HG02571 (cell line): ENCODE results near the gene CDC42BPB.

Experiments
- ATAC-seq: cut with Tn5 transposase; IDR thresholded peaks from one replicate; pipeline ENCODE4 v1.9.1; 2021; ENCODE audit warnings: mild to moderate bottlenecking, moderate library complexity; ENCODE audit not compliant: unreplicated experiment

The CDC42BPB gene

DNA sequence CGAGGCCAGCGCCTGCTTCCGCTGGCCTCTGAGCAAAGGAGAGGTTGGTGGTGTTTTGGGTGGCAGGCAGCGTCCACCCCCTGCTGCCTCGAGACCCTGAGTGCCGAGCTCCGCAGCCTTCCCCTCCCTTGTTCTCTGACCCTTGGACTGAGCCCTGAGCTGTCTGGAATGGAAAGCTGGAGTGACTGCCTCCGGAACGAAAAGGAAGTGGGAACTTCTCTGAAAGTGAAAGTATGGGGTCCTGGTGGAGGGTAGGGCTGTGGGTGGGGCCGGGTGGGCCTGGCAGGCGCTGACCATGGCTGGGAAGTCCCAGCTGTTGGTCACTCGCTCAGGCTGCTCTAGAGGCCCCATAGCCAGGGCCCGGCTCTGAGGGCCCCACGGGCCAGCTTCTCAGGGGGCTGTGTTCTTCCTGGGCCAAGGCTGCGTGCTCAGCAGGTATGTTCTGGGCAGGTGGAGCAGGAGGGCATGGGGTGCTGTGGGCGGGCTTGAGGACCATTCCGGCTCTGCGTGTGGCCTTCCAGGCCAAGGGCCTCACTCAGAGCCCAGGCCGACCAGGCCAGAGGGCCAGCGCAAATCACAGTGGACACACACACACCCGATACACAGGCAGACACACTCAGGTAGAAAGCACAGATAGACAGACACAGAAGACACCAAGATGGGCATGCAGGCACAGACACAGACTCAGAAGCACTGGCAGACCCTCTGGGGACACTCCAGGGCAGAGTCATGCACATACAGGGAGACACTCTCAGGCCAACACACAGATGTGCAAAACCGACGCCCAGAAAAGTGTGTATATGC, 37.3 kb upstream of the CDC42BPB start, which contains the start of gene EXOC3L4:
EXOC3L4 (plus strand) TSS at position 320 of the 804 bp plus-strand sequence. CDS start 5,495 bp downstream, outside the sequence.
- ATAC-seq, result no peak

- ATAC-seq, result no peak
Observed at GRCh38 chr14:103093856-103094405, 36.6 kb upstream of the CDC42BPB start.

GRCh38 chr14:103091883-103092222, 34.5 kb upstream of the CDC42BPB start:
- no peak for ATAC-seq

DNA sequence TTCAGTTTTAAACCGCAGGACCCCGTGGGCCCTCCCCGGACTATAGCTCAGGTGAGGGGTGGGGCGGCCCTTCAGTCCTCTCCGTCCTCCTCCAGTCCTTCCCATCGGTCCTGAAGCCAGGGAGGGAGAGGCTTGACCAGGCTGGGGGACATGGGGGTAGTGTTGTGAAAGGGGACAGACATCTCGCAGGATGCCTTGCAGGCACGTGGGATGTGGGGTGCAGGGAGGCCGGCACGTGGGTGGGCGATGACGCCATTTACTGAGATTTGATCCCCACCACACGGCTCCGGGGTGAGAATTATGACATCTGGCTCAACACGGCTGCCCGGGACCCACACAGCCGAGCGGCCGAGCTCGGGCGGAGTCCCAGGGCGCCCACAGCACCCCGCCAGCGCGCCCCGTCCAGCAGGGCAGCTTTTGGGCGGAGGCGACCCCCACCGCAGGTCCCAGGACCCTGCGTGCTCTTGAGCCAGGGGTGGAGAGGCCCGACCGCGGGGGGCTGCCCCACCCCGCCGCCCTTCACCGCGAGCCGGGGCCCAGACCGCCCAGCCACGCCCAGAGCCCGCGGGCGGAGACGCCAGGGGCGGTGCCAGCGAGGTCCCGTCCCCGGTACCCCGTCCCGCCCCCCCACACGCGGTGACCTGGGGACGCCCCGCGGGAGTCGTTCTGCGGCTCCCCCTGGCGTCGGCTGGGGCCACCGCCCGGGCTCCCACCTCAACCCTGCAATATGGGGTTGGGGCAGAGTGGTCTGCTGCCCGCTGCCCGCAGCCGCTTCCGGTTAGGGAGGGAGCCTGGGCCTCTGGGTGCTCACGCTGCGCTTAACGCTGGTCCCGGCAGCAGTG, 33.9 kb upstream of the CDC42BPB start:
- ATAC-seq, result no peak

DNA sequence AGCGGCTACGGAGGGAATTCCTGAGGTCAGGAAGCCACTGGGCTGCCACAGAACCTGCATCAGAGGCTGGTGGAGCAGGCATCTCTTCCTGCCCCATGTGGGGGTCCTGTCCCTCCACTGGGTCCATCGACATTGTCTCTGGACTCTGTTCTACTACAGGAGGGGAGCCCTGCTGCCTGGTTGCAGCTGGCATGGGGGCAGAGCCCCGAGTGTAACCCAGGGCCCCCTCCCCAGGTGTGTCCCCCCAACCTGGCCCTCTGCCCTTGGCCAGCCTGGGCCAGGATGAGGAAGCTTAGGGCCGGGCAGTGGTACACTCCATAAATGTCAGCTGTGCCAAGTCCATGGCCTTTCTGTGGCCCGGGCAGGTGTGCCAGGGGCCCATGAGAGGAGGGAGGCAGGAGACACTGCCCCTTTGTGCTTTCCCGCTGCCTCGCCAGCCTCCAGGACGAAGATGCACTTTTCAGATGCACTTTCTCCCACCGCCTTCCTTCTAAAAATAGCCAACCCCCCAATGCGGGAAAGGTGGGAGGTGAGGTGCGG, 33.2 kb upstream of the CDC42BPB start:
- ATAC-seq, result no peak

DNA sequence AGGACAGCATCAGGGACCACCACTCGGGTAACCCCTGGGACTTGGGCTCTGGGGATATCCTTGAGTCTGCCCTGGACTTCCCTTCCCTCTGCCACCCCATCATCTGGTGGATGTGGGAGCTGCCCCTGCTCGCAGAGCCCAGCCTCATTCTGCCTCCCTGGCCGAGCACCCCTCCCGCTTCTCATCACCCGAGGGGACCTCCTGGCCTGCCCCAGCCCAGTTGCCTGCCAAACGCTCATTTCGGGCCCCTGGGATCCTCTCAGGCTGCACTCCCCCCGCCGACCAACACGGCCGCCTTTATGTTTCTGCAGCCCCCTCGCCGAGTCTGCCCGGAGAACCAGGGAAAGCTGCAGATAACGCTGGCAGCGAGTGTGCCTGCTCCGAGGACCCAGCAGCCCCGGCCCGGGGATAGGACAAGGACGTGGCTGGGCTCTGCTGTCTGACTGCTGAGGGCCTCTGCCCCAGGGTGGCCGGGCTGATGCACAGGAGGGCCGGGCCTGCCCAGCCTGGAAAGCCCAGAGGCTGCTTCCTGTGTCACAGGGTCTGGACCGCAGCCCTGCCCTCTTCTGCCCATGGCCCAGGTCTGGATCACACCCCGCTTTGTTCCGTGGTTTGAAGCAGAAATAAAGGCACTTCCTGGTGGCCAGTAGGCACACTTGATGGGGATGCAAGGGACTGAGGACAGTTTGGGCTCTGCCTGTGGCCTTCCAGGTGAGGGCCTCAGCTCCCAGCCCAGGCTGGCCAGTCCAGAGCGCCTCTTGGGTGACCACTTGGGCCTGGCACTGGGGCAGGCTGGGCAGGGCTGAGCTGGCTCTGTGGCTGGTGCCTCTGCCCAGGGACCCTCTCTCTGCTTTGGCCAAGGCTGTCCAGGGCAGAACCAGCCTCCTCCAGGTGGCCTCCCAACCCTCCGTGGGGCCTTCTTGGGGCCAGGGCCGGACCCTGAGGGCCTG, 32.3 kb upstream of the CDC42BPB start:
- no peak for ATAC-seq

DNA sequence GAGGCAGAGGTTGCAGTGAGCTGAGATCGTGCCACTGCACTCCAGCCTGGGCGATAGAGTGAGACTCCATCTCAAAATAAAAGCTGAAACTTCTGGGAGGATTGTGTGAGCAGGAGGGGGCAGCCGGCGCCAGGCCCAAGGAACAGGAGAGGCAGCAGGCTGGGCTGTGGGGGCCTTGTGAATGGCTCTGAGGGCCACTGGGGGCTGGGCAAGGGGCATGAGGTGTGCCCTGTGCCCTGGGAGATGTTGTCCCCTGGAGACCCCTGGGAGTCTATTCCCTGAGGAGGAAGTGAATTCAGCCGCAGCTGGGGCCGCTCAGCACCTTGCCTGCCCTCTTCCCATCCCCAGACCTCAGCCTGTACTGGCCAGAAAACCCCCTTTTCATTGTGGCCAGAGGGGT, 31.6 kb upstream of the CDC42BPB start:
- ATAC-seq, result no peak

DNA sequence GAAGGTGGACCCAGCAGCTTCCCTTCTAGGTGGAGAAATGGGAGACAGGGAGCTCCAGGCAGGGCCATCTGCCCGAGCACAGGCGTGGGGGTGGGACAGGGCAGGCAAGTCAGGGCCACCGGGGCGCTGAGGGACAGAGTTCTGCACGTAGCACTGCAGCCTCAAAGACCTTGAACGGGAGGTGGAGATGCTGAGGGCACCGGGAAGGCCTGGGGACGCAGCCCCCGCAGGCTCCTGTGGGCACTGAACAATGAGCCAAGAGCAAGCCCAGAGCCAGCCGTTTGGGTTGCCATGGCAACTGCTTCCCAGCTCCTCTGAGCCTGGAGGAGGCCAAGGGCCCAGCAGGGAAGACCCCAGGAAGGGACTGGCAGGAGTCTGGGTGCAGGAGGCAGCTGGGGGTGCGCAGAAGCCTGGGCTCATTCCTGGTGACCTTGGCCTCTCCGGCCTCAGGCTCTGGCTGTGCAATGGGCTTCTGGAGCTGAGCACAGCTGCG, 30.0 kb upstream of the CDC42BPB start:
- no peak for ATAC-seq

DNA sequence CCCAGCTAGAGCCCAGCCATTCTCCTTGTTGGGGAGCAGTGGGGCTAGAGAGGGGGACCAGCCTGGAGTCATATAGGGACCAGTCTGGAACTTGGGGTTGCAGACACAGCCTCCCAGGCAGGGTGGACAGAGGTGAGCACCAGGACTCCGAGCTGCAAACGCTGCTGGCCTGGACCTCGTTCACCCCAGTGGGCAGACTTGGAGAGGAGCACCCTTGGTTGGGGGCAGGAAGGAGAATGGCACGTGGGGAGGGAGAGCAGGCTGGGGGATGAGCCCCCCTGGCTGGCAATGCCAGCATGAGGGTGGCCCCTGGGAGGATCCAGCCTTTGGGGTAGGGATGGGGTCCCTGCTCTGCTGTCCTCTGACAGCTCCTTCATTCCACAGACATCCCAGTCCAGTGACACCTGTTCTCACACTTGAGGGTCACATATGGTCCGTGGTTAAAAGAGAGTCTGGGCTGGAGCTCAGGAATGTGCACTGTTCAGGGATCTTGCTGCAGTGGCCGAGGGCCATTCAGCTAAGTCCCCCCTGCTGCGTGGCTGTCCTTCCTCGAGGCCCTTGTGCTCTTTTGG, 29.5 kb upstream of the CDC42BPB start:
- ATAC-seq, result no peak

DNA sequence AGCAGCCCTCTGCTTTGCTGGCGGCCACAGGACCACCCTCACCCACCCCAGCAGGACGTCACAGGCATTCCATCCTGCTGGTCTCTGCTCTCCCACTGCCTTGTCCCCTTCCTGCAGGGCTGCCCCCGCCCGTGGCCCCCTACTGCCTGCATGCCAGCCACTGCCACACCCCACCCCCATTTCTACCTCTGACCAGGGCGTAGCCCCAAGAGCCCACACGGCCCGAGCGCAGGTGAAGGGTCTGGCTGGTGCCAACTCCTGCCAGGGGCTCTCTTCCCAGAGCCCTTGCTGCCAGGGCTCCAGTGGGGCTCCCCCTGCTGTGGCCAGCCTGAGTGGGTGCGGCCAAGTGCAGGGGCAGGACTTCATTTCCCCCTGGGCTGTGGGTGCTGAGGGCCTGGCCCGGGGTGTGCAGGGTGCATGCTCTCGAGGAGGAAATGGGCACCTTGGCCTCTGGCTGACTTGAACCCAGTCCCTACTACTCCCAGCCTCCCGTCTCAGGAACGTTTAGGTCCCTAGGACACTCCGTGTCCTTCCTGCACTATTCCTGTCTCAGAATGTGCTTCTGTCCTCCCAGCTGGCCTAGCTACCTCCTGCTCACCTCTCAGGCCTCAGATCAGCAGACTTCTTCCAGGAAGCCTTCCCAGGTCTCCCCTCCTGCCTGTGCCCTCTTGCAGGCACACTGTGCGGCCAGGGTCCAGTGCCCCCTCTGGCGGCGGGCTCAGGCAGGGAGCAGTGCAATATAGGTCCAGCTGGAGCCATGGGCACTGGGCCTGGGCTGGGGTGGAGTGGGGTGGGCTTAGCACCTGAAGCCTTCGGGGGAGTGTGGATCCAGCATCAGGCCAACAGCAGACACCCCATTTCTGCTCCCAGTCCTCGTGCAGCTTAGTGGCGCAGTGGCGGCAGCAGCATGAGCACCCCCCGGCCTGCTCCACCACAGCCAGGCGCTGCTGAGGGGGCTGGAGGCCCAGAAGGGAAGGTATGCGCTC, 28.1 kb upstream of the CDC42BPB start:
- ATAC-seq, result no peak

GRCh38 chr14:103084021-103084919, 26.9 kb upstream of the CDC42BPB start, which contains the start of gene LBHD2:
LBHD2 (plus strand) TSS chr14:103084210; CDS start chr14:103086013, 1,803 bp downstream.
- no peak for ATAC-seq

DNA sequence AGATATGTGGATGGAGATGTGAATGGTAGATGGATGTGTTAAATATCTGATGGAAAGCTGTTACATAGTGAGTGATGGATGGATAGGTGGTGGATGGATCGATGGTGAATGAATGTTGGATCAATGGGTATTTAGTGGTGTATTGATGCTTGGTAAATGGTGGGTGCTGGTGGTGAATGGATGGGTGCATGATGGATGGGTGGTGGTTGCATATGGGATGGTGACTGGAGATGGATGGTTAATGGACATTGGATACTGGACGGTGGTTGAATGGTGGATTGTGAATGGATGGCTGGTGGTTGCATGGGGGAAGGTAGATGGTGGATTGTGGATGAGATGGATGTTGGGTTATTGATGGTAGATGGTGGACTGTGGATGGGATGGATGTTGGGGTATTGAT, 24.6 kb upstream of the CDC42BPB start:
- ATAC-seq, result no peak

DNA sequence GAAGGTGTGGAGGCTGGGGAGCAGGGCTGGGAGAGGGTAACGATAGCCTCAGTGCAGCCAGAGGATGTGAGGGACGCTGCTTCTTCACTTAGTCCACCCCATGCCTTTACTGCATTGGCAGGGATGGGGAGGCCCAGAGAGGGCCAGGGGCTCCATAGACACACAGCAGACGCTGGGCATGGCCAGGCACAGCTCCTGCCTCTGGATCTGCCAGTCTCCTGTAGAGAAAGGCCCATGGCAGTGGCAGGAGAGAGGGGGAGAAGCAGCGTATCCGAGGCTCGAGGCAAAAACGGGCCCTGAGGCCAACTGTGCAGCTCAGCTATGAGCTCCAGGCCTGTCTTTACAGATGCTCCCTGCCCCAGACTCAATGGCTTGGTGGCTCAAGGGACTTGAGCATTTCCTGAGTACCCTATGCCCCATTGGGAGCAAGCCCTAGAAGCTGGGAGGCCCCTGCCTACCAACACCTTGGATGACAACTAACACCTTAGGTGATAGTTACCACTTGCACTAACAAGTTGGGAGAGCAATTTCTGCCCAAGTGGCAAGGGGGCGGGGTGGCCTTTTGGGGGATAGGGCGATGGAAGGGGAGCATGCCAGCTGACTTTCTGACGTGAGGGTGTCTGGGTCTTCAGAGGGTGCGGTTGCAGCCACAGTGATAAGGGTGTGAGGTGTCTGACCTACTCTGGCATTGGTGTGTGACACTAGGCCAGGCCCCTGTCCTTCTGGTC, 21.7 kb upstream of the CDC42BPB start:
- no peak for ATAC-seq

GRCh38 chr14:103078420-103078749, 21.0 kb upstream of the CDC42BPB start:
- no peak for ATAC-seq

GRCh38 chr14:103074729-103075367, 17.5 kb upstream of the CDC42BPB start:
- ATAC-seq, result no peak

DNA sequence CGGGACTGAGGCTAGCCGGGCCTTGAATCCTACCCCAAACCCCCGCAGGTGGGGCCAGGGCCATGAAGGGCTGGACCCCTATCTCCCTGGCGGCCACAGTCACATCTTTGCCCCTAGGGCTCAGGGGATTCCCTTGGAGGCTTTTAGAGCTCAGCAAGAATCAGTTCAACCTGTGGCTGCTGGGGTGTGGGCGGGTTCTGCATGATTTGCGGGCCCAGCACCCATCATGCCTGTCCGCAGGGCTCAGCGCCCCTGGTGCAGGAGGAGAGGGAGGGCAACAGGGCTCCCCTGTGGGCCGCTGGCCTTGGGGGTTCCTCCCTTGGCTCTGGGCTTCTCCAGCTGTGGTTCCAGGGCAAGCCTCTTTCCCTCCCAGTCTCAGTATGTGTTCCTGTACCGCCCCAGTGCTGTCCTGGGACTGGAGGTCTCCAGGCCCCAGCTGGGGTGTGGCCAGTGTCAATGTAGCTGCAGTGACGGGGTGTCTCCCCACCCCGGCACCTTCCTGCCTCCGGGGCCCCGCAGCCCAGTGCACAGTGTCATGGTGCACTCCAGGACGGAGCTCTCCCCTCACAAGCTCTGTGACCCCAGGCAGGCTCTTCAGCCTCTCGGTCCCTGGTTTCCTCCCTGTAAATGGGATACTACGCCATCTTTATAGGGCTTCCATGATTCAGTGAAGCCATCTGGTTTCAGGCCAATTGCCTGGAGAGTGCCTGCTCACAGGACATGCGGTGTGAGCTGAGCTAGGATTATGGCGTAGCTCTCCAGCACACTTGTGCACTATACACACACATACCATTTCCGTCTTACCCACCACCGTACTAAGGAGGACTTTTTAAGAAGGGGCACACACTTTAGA, 16.8 kb upstream of the CDC42BPB start:
- ATAC-seq, result no peak
